HEK293 (cell line): ENCODE measurements around the gene MAP2K6.

Experiments
- CTCF ChIA-PET: fragments of 350-600 bp; formaldehyde crosslinking; extraction: SDS; loops from one replicate; lab custom pipeline; 2021; ENCODE audit warnings: antibody characterized with exemption; lab: Yijun Ruan, JAX
- POLR2A ChIA-PET: fragments of 300-600 bp; formaldehyde crosslinking; extraction: SDS; loops from one replicate; lab custom pipeline; 2020; ENCODE audit warnings: antibody characterized with exemption, inconsistent platforms; lab: Yijun Ruan, JAX
- H3K27ac ChIP-seq: fragments of 200-500 bp; sonication (Bioruptor generic); 2 replicates; pipeline ENCODE4 v1.5.1; 2014; ENCODE audit warnings: low read depth, low read length, control low read depth, inconsistent platforms; ENCODE audit errors: extremely low read depth
- H3K36me3 ChIP-seq, 2 experiments: fragments of 200-500 bp in 1 of 2; sonication (Bioruptor generic) in 1 of 2; 1 replicate in 1 of 2; 2 replicates in 1 of 2; pipeline ENCODE4 v1.5.1; 2014 to 2017; ENCODE audit warnings: inconsistent platforms in 2 of 2, low read length in 2 of 2; ENCODE audit not compliant: control insufficient read depth in 2 of 2, insufficient read depth in 1 of 2
- H3K4me1 ChIP-seq: fragments of 200-500 bp; sonication (Bioruptor generic); 2 replicates; pipeline ENCODE4 v1.5.1; 2014; ENCODE audit warnings: mild to moderate bottlenecking, low read length, inconsistent platforms; ENCODE audit not compliant: control insufficient read depth, insufficient read depth
- H3K4me3 ChIP-seq: 2 replicates; pipeline ENCODE4 v1.5.1; 2011; ENCODE audit warnings: low read depth, mild to moderate bottlenecking, control low read depth, low read length, moderate library complexity
- H3K9me3 ChIP-seq: fragments of 200-500 bp; sonication (Bioruptor generic); 2 replicates; pipeline ENCODE4 v1.5.1; 2014; ENCODE audit warnings: low read depth, low read length, inconsistent platforms; ENCODE audit not compliant: control insufficient read depth, insufficient read depth
- FEZF1 ChIP-seq: fragments of 450-650 bp; formaldehyde crosslinking; IDR thresholded peaks from 2 replicates; pipeline ENCODE4 v1.5.1; 2016; ENCODE audit warnings: missing biosample characterization, missing genetic modification characterization
- KLF16 ChIP-seq: fragments of 450-650 bp; formaldehyde crosslinking; IDR thresholded peaks from 2 replicates; pipeline ENCODE4 v1.5.1; 2017; ENCODE audit warnings: missing biosample characterization, missing genetic modification characterization
- MEIS1 ChIP-seq: sonication (generic); formaldehyde crosslinking; IDR thresholded peaks from 2 replicates; pipeline ENCODE4 v1.8.1; 2022; ENCODE audit warnings: missing genetic modification reagents, mild to moderate bottlenecking, borderline replicate concordance
- PBX3 ChIP-seq: sonication (generic); formaldehyde crosslinking; IDR thresholded peaks from 2 replicates; pipeline ENCODE4 v1.8.1; 2022; ENCODE audit warnings: mild to moderate bottlenecking, moderate library complexity, missing genetic modification reagents
- SCRT1 ChIP-seq: fragments of 450-650 bp; formaldehyde crosslinking; IDR thresholded peaks from 2 replicates; pipeline ENCODE4 v1.5.1; 2016; ENCODE audit warnings: missing biosample characterization, missing genetic modification characterization, borderline replicate concordance
- SP7 ChIP-seq: fragments of 450-650 bp; formaldehyde crosslinking; IDR thresholded peaks from 2 replicates; pipeline ENCODE4 v1.5.1; 2016; ENCODE audit warnings: missing biosample characterization, missing genetic modification characterization
- TRIM28 ChIP-seq: IDR thresholded peaks from 2 replicates; pipeline ENCODE4 v1.6.1; 2011; ENCODE audit warnings: low read length, control low read depth, borderline replicate concordance
- YY1 ChIP-seq: fragments of 450-650 bp; formaldehyde crosslinking; IDR thresholded peaks from 2 replicates; pipeline ENCODE4 v1.5.1; 2018; ENCODE audit warnings: missing biosample characterization, missing genetic modification characterization
- ZNF132 ChIP-seq: fragments of 450-650 bp; formaldehyde crosslinking; IDR thresholded peaks from 2 replicates; pipeline ENCODE4 v1.5.1; 2017; ENCODE audit warnings: missing biosample characterization, missing genetic modification characterization, borderline replicate concordance
- ZNF157 ChIP-seq: fragments of 450-650 bp; formaldehyde crosslinking; IDR thresholded peaks from 2 replicates; pipeline ENCODE4 v1.5.1; 2016; ENCODE audit warnings: missing biosample characterization, missing genetic modification characterization
- ZNF223 ChIP-seq: fragments of 450-650 bp; formaldehyde crosslinking; IDR thresholded peaks from 2 replicates; pipeline ENCODE4 v1.5.1; 2016; ENCODE audit warnings: missing biosample characterization, missing genetic modification characterization
- ZNF23 ChIP-seq: fragments of 450-650 bp; formaldehyde crosslinking; IDR thresholded peaks from 2 replicates; pipeline ENCODE4 v1.5.1; 2016; ENCODE audit warnings: missing biosample characterization, missing genetic modification characterization, borderline replicate concordance
- ZNF292 ChIP-seq: fragments of 450-650 bp; formaldehyde crosslinking; IDR thresholded peaks from 2 replicates; pipeline ENCODE4 v1.5.1; 2016; ENCODE audit warnings: low read depth, missing biosample characterization, missing genetic modification characterization, borderline replicate concordance
- ZNF302 ChIP-seq: fragments of 450-650 bp; formaldehyde crosslinking; IDR thresholded peaks from 2 replicates; pipeline ENCODE4 v1.5.1; 2016; ENCODE audit warnings: missing biosample characterization, missing genetic modification characterization, low read depth
- ZNF449 ChIP-seq: fragments of 450-650 bp; formaldehyde crosslinking; IDR thresholded peaks from 2 replicates; pipeline ENCODE4 v1.5.1; 2017; ENCODE audit warnings: missing biosample characterization, mild to moderate bottlenecking, missing genetic modification characterization, moderate library complexity
- ZNF488 ChIP-seq: fragments of 450-650 bp; formaldehyde crosslinking; IDR thresholded peaks from 2 replicates; pipeline ENCODE4 v1.5.1; 2016; ENCODE audit warnings: missing biosample characterization, missing genetic modification characterization
- ZNF529 ChIP-seq: fragments of 450-650 bp; formaldehyde crosslinking; IDR thresholded peaks from 2 replicates; pipeline ENCODE4 v1.5.1; 2017; ENCODE audit warnings: missing genetic modification characterization, missing biosample characterization; ENCODE audit not compliant: insufficient replicate concordance
- ZNF548 ChIP-seq: fragments of 450-650 bp; formaldehyde crosslinking; IDR thresholded peaks from 2 replicates; pipeline ENCODE4 v1.5.1; 2016; ENCODE audit warnings: missing biosample characterization, missing genetic modification characterization
- ZNF561 ChIP-seq: fragments of 450-650 bp; IDR thresholded peaks from 2 replicates; pipeline ENCODE4 v1.5.1; 2018; ENCODE audit warnings: missing biosample characterization, missing genetic modification characterization, borderline replicate concordance
- ZNF629 ChIP-seq: fragments of 450-650 bp; formaldehyde crosslinking; IDR thresholded peaks from 2 replicates; pipeline ENCODE4 v1.5.1; 2017; ENCODE audit warnings: missing biosample characterization, missing genetic modification characterization
- ZNF658 ChIP-seq: fragments of 450-650 bp; formaldehyde crosslinking; IDR thresholded peaks from 2 replicates; pipeline ENCODE4; 2016; ENCODE audit warnings: missing biosample characterization, missing genetic modification characterization
- ZNF664 ChIP-seq: fragments of 450-650 bp; formaldehyde crosslinking; IDR thresholded peaks from 2 replicates; pipeline ENCODE4 v1.5.1; 2016; ENCODE audit warnings: missing biosample characterization, missing genetic modification characterization
- ZNF707 ChIP-seq: fragments of 450-650 bp; formaldehyde crosslinking; IDR thresholded peaks from 2 replicates; pipeline ENCODE4 v1.5.1; 2016; ENCODE audit warnings: missing biosample characterization, missing genetic modification characterization
- ZNF747 ChIP-seq: fragments of 450-650 bp; formaldehyde crosslinking; IDR thresholded peaks from 2 replicates; pipeline ENCODE4 v1.5.1; 2016; ENCODE audit warnings: missing biosample characterization, missing genetic modification characterization
- ZSCAN30 ChIP-seq: fragments of 450-650 bp; IDR thresholded peaks from 2 replicates; pipeline ENCODE4 v1.5.1; 2018; ENCODE audit warnings: missing biosample characterization, mild to moderate bottlenecking, missing genetic modification characterization, moderate library complexity
- TF ChIP-seq, protein P1 (sequence below): fragments of 450-650 bp; formaldehyde crosslinking; IDR thresholded peaks from 2 replicates; pipeline ENCODE4 v1.5.1; 2017; ENCODE audit warnings: missing biosample characterization, missing genetic modification characterization
- TF ChIP-seq, protein P2 (sequence below): fragments of 450-650 bp; formaldehyde crosslinking; IDR thresholded peaks from 2 replicates; pipeline ENCODE4 v1.5.1; 2016; ENCODE audit warnings: missing biosample characterization, missing genetic modification characterization

The MAP2K6 gene

DNA sequence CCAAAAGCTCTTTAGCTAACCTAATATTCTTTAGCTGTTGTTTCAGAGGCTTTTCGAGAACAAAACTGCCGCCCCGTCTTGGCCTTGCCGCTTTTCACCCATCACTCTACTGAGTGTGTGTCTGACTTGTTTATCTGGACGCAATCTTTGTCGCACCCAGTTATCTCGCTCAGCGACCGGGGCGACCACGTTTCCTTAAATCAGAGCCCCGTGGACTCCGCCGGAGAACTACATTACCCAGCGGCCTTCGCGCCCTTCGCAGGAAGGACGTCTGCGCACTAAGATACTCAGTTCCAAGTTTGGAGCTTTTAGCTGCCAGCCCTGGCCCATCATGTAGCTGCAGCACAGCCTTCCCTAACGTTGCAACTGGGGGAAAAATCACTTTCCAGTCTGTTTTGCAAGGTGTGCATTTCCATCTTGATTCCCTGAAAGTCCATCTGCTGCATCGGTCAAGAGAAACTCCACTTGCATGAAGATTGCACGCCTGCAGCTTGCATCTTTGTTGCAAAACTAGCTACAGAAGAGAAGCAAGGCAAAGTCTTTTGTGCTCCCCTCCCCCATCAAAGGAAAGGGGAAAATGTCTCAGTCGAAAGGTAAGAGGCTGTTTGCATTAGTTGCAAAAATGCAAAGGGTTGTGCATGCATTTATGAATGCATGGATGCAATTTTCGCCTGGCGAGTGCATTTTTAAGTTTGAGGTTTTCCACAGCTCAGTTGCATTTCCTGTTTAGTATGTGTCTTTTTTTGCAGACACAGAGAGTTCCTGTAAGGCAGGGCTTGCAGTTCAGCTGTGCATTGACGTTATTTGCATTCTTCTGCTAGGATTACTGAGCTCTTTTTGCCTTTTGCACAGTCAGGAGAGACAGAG, at the start of gene MAP2K6 (continued):
- no peak for TF ChIP-seq ZNF488 (tag by site-specific recombination)
- TF ChIP-seq ZNF561 (tag by site-specific recombination): no peak
- TF ChIP-seq, protein P1, sequence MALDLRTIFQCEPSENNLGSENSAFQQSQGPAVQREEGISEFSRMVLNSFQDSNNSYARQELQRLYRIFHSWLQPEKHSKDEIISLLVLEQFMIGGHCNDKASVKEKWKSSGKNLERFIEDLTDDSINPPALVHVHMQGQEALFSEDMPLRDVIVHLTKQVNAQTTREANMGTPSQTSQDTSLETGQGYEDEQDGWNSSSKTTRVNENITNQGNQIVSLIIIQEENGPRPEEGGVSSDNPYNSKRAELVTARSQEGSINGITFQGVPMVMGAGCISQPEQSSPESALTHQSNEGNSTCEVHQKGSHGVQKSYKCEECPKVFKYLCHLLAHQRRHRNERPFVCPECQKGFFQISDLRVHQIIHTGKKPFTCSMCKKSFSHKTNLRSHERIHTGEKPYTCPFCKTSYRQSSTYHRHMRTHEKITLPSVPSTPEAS (tag by site-specific recombination): no peak
- TF ChIP-seq SP7 (tag by site-specific recombination): no peak
- TF ChIP-seq ZSCAN30 (tag by site-specific recombination): no peak
- no peak for TF ChIP-seq PBX3 (CRISPR knock-in tag)
- TF ChIP-seq ZNF449 (tag by site-specific recombination): no peak
- no peak for TF ChIP-seq SCRT1 (tag by site-specific recombination)
- no peak for TF ChIP-seq ZNF23 (tag by site-specific recombination)
- peak; percentile 76 for TF ChIP-seq TRIM28
- no peak for TF ChIP-seq ZNF664 (tag by site-specific recombination)
- no peak for TF ChIP-seq ZNF292
- no peak for TF ChIP-seq ZNF747
- no peak for TF ChIP-seq ZNF302
- TF ChIP-seq ZNF529 (tag by site-specific recombination): no peak
- no peak for TF ChIP-seq KLF16

DNA sequence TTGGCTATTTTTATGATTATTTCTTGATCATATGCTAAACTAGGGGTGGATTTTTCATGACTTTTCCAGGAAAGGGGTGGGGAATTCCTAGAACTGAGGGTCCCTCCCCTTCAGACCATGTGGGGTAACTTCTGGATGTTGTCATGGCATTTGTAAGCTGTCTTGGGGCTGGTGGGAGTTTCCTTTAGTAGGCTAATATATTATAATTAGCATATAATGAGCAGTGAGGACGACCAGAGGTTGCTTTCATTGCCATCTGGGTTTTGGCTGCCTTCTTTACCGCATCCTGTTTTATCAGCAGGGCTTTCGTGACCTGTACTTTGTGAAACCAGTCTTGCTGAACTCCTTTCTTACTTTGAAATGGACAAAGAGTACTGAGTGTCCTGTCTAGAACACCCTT, 47.2 kb upstream of the MAP2K6 start:
- TF ChIP-seq ZNF629 (tag by site-specific recombination) (no peak), ZNF658 (tag by site-specific recombination) (no peak), ZNF707 (tag by site-specific recombination) (no peak), ZNF157 (tag by site-specific recombination) (no peak), ZNF223 (tag by site-specific recombination) (no peak), ZNF132 (no peak), MEIS1 (no peak), FEZF1 (tag by site-specific recombination) (no peak), ZNF548 (no peak), ZNF561 (tag by site-specific recombination) (no peak), YY1 (tag by site-specific recombination) (no peak)
- TF ChIP-seq, protein P2, sequence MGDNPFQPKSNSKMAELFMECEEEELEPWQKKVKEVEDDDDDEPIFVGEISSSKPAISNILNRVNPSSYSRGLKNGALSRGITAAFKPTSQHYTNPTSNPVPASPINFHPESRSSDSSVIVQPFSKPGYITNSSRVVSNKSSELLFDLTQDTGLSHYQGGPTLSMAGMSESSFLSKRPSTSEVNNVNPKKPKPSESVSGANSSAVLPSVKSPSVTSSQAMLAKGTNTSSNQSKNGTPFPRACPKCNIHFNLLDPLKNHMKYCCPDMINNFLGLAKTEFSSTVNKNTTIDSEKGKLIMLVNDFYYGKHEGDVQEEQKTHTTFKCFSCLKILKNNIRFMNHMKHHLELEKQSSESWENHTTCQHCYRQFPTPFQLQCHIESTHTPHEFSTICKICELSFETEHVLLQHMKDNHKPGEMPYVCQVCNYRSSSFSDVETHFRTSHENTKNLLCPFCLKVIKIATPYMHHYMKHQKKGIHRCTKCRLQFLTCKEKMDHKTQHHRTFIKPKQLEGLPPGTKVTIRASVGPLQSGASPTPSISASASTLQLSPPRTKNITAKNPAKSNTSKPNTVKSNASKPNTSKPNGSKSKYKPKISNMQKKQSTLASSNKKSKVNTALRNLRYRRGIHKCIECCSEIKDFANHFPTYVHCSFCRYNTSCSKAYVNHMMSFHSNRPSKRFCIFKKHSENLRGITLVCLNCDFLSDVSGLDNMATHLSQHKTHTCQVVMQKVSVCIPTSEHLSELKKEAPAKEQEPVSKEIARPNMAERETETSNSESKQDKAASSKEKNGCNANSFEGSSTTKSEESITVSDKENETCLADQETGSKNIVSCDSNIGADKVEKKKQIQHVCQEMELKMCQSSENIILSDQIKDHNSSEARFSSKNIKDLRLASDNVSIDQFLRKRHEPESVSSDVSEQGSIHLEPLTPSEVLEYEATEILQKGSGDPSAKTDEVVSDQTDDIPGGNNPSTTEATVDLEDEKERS (tag by site-specific recombination): no peak
- CTCF ChIA-PET: interaction anchor here (1.1 kb wide), 1 partner anchor 157 kb away, joined by 3 read pairs; no protein-coding TSS in a partner anchor
- Histone ChIP-seq H3K4me1 (no peaks in the 10 kb centered on the region), H3K36me3 (no peaks in the 10 kb centered on the region), H3K9me3 (no peaks in the 10 kb centered on the region), H3K4me3 (no peak overlapping the region), H3K27ac (no peak overlapping the region)
- POLR2A ChIA-PET: no interaction called here
